ENCODE data around the gene MYH7.
A peak's percentile ranks its signal among the peaks of the same experiment; 100 is the strongest.
"Not testable (repeated sequence)": the region's sequence is repeated elsewhere in the genome, so short reads cannot be mapped to it uniquely, and the experiment has no call there.

MYH7 gene

GRCh38 chr14:23469906-23470403 lies 34.5 kb upstream of the MYH7 start:
- no peak for DNase-seq (ENCODE audit: low read depth, low spot score)
- peaks cover 42% of the 10 kb centered on the region for H3K36me3 ChIP-seq (ENCODE audit: insufficient read depth, low read length)
- H3K4me3 ChIP-seq: peak overlapping the region; percentile 88
- TF ChIP-seq EZH2 (IDR thresholded peaks at IDR 0.05): no peak
- no peak for TF ChIP-seq POLR2AphosphoS5 (IDR thresholded peaks at IDR 0.05; ENCODE audit: borderline replicate concordance, low read depth, low read length)
- no peak for TF ChIP-seq FOXP2 (optimal IDR thresholded peaks at IDR 0.05; ENCODE audit: control extremely low read depth, extremely low read length, insufficient read depth)
- peaks cover 7% of the 10 kb centered on the region; the same call in 1 of the 2 replicates for H3K9me3 ChIP-seq (ENCODE audit: low read depth, low read length)
- peak overlapping the region; percentile 93 for H3K9ac ChIP-seq (ENCODE audit: insufficient read length)
- peak overlapping the region; percentile 81 for H3K27ac ChIP-seq

GRCh38 chr14:23469127-23469905 lies 33.9 kb upstream of the MYH7 start, which contains the start of gene NGDN:
Gene NGDN, plus strand, starts transcription at chr14:23469703. Its CDS starts 13 bp downstream, at chr14:23469716.
- peak within 1 kb of the TSS; percentile 88 for H3K4me3 ChIP-seq
- peak within 1 kb of the TSS; percentile 93 for H3K9ac ChIP-seq (ENCODE audit: insufficient read length)
- H3K27ac ChIP-seq: peak within 1 kb of the TSS; percentile 81
- peaks cover 35% of the 10 kb centered on the region for H3K36me3 ChIP-seq (ENCODE audit: insufficient read depth, low read length)
- TF ChIP-seq EZH2 (IDR thresholded peaks at IDR 0.05) (no peak), POLR2AphosphoS5 (IDR thresholded peaks at IDR 0.05; ENCODE audit: borderline replicate concordance, low read depth, low read length) (peak; percentile 90), FOXP2 (optimal IDR thresholded peaks at IDR 0.05; ENCODE audit: control extremely low read depth, extremely low read length, insufficient read depth) (no peak)
- peak; percentile 100 for DNase-seq (ENCODE audit: low read depth, low spot score)
- H3K9me3 ChIP-seq (ENCODE audit: low read depth, low read length): peaks cover 7% of the 10 kb centered on the region; the same call in 1 of the 2 replicates

- DNase-seq (ENCODE audit: low read depth, low spot score): no peak
- no peak for TF ChIP-seq EZH2 (IDR thresholded peaks at IDR 0.05)
- no peak for TF ChIP-seq FOXP2 (optimal IDR thresholded peaks at IDR 0.05; ENCODE audit: control extremely low read depth, extremely low read length, insufficient read depth)
- TF ChIP-seq POLR2AphosphoS5 (IDR thresholded peaks at IDR 0.05; ENCODE audit: borderline replicate concordance, low read depth, low read length): no peak
- Histone ChIP-seq H3K4me3 (peak overlapping the region; percentile 88), H3K9ac (ENCODE audit: insufficient read length) (no peak overlapping the region), H3K36me3 (ENCODE audit: insufficient read depth, low read length) (peaks cover 30% of the 10 kb centered on the region), H3K27ac (peak overlapping the region; percentile 81), H3K9me3 (ENCODE audit: low read depth, low read length) (peaks cover 7% of the 10 kb centered on the region; the same call in 1 of the 2 replicates)
These were observed 33.3 kb upstream of the MYH7 start for GRCh38 chr14:23468704-23469126.

DNA sequence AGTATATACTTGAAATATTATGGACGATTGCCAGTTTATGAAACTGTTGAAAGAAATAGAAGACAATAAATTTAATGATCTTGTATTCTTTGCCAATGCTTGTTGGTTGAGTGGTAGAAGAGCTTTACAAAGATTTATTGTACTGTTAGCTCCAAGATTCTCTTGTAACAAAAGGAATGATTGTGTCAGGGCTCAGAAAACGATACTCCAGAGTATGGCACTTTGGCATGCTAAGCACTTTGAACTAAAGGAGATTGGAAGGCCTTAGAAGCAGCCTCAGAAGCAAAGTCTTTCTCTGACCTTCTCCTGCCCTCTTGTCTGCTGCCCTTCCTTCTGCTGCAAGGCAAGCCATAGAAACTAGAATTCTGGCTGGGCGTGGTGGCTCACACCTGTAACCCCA lies 29.8 kb upstream of the MYH7 start:
- no peak overlapping the region for H3K4me3 ChIP-seq
- no peak overlapping the region for H3K27ac ChIP-seq
- no peaks in the 10 kb centered on the region for H3K36me3 ChIP-seq (ENCODE audit: insufficient read depth, low read length)
- H3K9ac ChIP-seq (ENCODE audit: insufficient read length): no peak overlapping the region
- H3K9me3 ChIP-seq (ENCODE audit: low read depth, low read length): peaks cover 7% of the 10 kb centered on the region; the same call in 1 of the 2 replicates
- no peak for DNase-seq (ENCODE audit: low read depth, low spot score)
- TF ChIP-seq POLR2AphosphoS5 (IDR thresholded peaks at IDR 0.05; ENCODE audit: borderline replicate concordance, low read depth, low read length) (no peak), FOXP2 (optimal IDR thresholded peaks at IDR 0.05; ENCODE audit: control extremely low read depth, extremely low read length, insufficient read depth) (no peak), EZH2 (IDR thresholded peaks at IDR 0.05) (no peak)

GRCh38 chr14:23464700-23465099 lies 29.2 kb upstream of the MYH7 start:
- H3K4me3 ChIP-seq: no peak overlapping the region
- no peak overlapping the region for H3K27ac ChIP-seq
- no peak for TF ChIP-seq FOXP2 (optimal IDR thresholded peaks at IDR 0.05; ENCODE audit: control extremely low read depth, extremely low read length, insufficient read depth)
- no peak for TF ChIP-seq EZH2 (IDR thresholded peaks at IDR 0.05)
- no peak for TF ChIP-seq POLR2AphosphoS5 (IDR thresholded peaks at IDR 0.05; ENCODE audit: borderline replicate concordance, low read depth, low read length)

GRCh38 chr14:23460960-23461359 lies 25.5 kb upstream of the MYH7 start:
- Histone ChIP-seq H3K36me3 (ENCODE audit: insufficient read depth, low read length) (no peaks in the 10 kb centered on the region), H3K27ac (no peak overlapping the region), H3K4me3 (no peak overlapping the region), H3K9me3 (ENCODE audit: low read depth, low read length) (no peaks in the 10 kb centered on the region), H3K9ac (ENCODE audit: insufficient read length) (no peak overlapping the region)
- no peak for DNase-seq (ENCODE audit: low read depth, low spot score)
- no peak for TF ChIP-seq POLR2AphosphoS5 (IDR thresholded peaks at IDR 0.05; ENCODE audit: borderline replicate concordance, low read depth, low read length)
- TF ChIP-seq EZH2 (IDR thresholded peaks at IDR 0.05): no peak
- TF ChIP-seq FOXP2 (optimal IDR thresholded peaks at IDR 0.05; ENCODE audit: control extremely low read depth, extremely low read length, insufficient read depth): no peak

More at GRCh38 chr14:23464700-23465099, 29.2 kb upstream of the MYH7 start:
- DNase-seq (ENCODE audit: low read depth, low spot score): no peak
- Histone ChIP-seq H3K36me3 (ENCODE audit: insufficient read depth, low read length) (no peaks in the 10 kb centered on the region), H3K9me3 (ENCODE audit: low read depth, low read length) (peaks cover 7% of the 10 kb centered on the region; the same call in 1 of the 2 replicates), H3K9ac (ENCODE audit: insufficient read length) (no peak overlapping the region)

DNA sequence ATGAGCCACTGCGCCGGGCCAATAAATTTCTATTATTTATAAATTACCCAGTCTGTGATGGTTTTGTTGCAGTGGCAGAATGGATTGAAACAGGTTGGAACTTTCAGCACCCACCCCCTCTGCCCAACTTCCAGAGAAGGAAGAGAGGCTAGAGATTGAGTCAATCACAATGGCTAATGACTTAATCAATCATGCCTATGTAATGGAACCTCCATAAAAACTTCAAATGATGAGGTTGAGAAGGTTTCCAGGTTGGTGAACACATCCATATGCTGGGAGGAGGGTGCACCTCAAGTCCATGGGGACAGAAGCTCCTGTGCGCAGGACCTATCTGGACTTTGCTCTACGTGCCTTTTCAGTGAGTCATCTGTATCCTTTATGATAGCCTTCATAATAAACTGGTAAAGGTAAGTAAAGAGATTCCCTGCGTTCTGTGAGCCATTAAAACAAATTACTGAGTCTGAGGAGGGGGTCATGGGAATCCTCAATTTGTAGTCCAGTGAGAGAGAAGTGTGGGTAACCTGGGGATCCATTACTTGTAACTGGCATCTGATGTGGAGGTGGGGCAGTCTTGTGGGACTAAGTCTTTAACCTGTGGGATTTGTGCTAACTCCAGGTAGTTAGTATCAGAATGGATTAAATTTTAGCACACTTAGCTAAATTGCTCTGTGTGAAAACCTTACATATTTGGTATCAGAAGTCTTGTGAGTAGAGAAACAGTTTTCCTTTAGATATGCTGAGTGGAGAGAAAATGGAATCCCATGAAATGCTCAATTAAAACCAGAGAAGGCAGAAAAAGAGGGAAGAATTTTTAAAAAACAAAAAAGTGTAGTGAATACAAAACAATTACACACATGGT lies 22.4 kb upstream of the MYH7 start:
- H3K27ac ChIP-seq: no peak overlapping the region
- H3K9me3 ChIP-seq (ENCODE audit: low read depth, low read length): no peaks in the 10 kb centered on the region
- no peak overlapping the region for H3K4me3 ChIP-seq
- no peaks in the 10 kb centered on the region for H3K36me3 ChIP-seq (ENCODE audit: insufficient read depth, low read length)
- TF ChIP-seq POLR2AphosphoS5 (IDR thresholded peaks at IDR 0.05; ENCODE audit: borderline replicate concordance, low read depth, low read length): no peak
- TF ChIP-seq EZH2 (IDR thresholded peaks at IDR 0.05): no peak
- no peak for TF ChIP-seq FOXP2 (optimal IDR thresholded peaks at IDR 0.05; ENCODE audit: control extremely low read depth, extremely low read length, insufficient read depth)
- DNase-seq (ENCODE audit: low read depth, low spot score): no peak
- no peak overlapping the region for H3K9ac ChIP-seq (ENCODE audit: insufficient read length)

DNA sequence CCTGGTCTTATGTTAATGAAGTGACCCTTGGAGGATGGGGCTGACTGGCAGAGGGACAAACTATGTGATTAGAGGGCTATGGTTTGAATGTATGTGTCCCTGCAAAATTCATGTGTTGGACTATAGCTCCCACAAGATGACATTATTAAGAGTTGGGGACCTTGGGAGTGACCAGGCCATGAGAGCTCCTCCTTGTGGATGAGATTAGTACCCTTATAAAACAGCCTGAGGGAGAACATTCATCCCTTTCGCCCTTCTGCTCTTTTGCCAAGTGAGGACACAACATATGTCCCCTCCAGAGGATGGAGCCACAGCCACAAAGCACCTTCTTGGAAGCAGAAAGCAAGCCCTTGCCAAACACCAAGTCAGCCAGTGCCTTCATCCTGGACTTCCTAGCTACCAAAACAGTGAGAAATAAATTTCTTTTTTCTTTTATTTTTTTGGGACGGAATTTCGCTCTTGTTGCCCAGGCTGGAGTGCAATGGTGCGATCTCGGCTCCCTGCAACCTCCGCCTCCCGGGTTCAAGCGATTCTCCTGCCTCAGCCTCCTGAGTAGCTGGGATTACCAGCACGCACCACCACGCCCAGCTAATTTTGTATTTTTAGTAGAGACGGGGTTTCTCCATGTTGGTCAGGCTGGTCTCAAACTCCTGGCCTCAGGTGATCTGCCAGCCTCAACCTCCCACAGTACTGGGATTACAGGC lies 21.6 kb upstream of the MYH7 start:
- not testable (repeated sequence) for H3K9ac ChIP-seq (ENCODE audit: insufficient read length); H3K4me3 ChIP-seq; H3K9me3 ChIP-seq (ENCODE audit: low read depth, low read length); H3K27ac ChIP-seq; DNase-seq (ENCODE audit: low read depth, low spot score); H3K36me3 ChIP-seq (ENCODE audit: insufficient read depth, low read length)

Measured in SK-N-MC (cell line).